Epithelial cell of prostate (primary cell): ENCODE results near the gene GBP7.
"Not testable (repeated sequence)": the region's sequence is repeated elsewhere in the genome, so short reads cannot be mapped to it uniquely, and the experiment has no call there.

Experiments
- DNase-seq: peaks from one replicate; pipeline ENCODE4 v3.0.0-alpha.2; 2011; ENCODE audit warnings: low read depth, low spot score
- H3K27ac ChIP-seq: fragments of 450-650 bp; 2 replicates; pipeline ENCODE4 v1.5.1; 2017; ENCODE audit warnings: mild to moderate bottlenecking

The GBP7 gene, protein sequence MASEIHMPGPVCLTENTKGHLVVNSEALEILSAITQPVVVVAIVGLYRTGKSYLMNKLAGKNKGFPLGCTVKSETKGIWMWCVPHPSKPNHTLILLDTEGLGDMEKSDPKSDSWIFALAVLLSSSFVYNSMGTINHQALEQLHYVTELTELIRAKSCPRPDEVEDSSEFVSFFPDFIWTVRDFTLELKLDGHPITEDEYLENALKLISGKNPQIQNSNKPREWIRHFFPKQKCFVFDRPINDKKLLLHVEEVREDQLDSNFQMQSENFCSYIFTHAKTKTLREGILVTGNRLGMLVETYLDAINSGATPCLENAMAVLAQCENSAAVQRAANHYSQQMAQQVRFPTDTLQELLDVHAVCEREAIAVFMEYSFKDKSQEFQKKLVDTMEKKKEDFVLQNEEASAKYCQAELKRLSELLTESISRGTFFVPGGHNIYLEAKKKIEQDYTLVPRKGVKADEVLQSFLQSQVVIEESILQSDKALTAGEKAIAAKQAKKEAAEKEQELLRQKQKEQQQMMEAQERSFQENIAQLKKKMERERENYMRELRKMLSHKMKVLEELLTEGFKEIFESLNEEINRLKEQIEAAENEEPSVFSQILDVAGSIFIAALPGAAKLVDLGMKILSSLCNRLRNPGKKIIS

DNA sequence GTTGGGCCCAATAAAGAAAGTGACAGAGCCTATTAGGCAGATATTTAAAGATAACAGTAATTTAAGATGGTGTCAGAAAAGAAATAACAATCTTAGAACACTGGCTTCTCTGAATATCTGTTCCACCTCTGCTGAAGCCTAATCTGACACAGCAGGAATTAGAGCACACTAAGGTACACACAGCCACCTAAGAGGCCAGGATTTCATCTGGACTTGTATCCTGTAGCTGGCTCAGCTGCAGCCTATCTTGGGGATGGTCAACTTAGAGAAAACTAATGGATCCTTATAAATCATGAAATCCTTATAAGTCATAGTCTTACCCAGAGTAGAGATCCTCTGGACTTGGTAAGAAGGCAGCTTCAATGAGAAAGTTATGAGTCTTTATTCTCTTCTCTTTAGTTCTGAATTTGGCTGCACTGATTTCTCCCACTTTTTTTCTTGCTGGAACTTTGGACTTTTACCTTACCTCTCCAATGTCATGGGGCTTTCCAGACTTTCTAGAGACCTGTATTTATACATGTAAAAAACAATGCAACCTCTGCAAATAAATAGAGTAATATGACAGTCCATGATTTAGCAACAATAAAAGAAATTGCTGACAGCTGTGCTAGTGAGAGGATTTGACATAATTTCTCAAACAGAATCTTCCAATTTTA, at the start of gene GBP7:
Gene GBP7, minus strand, starts transcription at position 403 of the 656 bp plus-strand sequence. CDS start 4,068 bp downstream, outside the sequence.
- no peak within 1 kb of the TSS for H3K27ac ChIP-seq

DNA sequence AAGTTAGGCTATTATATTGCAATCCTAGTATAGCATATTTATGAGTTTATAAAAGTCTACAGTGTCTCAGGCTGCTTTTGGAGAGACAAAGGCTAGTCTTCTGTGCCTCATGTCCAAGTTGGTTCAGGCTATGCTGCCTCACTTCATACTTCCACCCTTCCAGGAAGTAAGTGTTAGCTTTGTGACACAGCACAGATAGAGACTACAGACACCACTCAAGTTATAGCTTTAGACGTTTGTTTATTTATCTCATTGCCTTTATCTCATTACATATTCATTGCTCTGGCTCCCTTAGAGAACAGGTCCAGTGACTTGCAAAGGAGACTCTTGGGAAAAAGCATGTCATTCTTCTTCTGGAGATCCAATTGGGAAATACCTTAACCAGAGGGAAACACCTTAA, 45.5 kb upstream of the GBP7 start:
- DNase-seq: no peak
- no peak overlapping the region for H3K27ac ChIP-seq

More for the DNA sequence above, at the start of gene GBP7:
- no peak for DNase-seq

DNA sequence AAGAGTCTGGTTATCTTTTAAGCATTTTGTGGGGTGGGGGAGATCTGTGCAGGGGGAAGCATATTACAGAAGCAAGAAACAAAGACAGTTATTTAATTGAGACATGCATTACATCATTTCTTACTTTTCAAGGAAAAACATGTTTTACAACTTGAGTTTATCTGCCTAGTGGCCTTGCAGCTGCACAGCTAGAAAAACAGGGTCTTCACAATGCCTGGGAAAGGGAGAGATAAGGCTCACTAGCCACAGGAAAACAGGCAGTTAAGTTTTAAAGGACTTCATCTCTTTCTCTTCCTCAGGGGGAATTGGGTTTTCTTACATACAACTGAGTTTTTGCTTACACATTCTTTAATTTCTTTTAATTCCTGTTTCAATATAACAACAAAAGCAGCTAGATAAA, 44.0 kb upstream of the GBP7 start:
- H3K27ac ChIP-seq, DNase-seq: not testable (repeated sequence)

DNA sequence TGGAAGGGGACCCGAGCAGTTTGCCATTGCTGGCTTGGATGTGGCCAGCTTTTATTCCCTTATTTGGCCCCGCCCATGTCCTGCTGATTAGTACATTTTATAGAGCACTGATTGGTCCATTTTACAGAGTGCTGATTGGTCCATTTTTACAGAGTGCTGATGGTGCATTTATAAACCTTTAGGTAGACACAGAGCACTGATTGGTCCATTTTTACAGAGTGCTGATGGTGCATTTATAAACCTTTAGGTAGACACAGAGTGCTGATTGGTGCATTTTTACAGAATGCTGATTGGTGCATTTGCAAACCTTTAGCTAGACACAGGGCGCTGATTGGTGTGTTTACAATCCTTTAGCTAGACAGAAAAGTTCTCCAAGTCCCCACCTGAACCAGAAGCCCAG, 43.1 kb upstream of the GBP7 start:
- DNase-seq, H3K27ac ChIP-seq: not testable (repeated sequence)

DNA sequence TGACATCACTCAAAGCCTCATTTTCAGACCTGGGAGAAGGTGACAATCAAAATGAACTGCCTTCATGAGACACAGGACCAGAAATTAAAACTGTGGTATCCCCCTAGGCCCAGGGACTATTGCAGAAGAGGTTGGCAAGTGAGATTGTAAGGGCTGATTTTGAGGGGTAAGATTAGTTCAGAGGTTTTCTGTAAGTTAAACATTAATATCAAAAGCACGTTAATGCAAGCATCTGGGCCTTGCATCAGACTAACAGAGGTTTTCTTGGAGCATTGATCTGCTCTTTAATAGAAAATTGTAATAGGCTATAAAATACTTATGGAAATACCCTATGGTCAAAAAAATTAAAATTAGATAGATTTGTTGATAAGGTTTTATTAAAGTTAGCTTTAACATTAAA, 37.5 kb upstream of the GBP7 start:
- no peak overlapping the region for H3K27ac ChIP-seq
- DNase-seq: no peak

DNA sequence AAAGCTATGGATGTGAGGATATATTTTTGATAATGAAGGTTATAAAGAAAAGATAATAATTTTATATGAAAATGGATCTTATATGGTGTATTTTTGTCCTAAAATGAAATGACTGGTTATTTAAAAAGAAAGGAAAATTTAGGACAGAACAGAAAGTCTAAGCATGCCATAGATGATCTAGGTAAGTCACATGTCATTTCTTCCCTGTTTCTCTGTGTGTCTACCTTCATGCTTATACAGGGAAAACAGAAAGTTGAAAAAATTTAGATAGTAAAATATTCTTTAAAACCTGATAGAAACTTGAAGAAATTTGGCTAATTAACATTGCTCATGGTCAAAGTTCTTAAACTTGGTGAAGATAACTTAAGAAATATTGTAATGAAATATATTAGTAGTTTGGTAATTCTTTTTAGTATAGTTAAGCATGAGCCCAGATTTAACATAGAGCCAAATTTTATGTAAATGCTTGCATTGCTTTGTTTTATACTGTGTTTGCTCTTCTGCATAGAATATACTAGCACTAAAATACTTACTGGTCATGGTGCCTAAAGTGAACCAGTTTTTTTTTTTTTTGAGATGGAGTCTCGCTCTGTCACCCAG, 35.3 kb upstream of the GBP7 start:
- no peak for DNase-seq
- no peak overlapping the region for H3K27ac ChIP-seq

DNA sequence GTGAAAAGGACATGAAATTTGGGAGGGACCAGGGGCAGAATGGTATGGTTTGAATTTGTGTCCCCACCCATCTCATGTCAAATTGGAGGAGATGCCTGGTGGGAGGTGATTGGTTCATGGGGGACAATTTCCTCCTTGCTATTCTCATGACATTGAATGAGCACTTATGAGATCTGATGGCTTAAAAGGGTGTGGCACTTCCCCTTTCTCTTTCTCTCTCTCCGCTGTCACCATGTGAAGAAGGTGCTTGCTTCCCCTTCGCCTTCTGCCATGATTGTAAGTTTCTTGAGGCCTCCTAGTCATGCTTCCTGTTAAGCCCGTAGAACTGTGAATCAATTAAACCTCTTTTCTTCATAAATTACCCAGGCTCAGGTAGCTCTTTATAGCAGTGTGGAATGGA, 30.6 kb upstream of the GBP7 start:
- H3K27ac ChIP-seq: no peak overlapping the region
- no peak for DNase-seq

DNA sequence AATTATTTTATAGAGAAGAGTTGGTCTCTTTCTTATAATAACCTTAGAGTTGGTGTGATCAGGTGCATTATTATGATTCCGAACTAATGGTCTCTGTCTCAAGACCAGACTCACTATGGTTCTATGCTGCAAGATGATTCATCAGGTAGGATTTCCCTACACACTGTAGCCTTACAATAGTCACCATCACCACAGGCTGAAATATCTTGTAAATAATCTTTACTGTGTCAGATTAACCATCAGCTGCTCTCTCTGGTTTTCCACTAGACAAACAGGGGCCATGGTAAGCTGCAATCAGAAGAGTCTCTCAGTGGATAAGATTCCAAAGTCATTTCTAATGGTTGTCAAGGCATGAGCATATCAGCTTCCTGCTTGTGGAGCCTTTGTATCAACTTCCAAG, 27.4 kb upstream of the GBP7 start:
- no peak overlapping the region for H3K27ac ChIP-seq
- DNase-seq: no peak

DNA sequence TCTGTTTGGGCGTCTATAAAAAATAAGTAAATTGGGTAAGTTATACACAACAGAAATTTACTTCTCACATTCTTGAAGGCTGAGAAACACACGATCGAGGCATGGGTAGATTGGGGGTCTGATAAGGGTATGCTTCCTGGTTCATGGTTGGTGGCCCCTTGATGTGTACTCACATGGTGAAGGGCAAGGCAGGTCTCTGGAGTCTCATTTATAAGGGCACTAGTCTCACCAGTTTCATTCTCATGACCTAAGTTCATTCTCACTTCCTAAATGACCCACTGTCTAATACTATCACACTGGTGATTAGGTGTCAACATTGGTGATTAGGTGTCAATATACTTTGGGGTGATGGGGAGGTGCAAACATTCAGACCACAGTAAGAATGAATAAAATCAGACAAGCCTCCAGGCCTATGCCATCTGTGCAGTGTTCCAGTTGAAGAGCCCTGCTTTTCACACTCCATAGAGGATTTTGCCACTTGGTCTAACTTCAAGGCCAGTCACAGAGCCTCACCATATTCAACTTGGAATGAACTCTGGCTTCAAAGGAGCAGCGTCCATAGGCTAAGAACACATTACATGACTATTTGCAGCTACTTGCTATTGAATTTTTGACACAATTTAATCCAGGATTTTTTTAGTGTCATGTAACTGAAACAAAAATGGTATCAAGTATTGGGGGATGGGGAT, 25.4 kb upstream of the GBP7 start:
- DNase-seq: no peak
- H3K27ac ChIP-seq: no peak overlapping the region

DNA sequence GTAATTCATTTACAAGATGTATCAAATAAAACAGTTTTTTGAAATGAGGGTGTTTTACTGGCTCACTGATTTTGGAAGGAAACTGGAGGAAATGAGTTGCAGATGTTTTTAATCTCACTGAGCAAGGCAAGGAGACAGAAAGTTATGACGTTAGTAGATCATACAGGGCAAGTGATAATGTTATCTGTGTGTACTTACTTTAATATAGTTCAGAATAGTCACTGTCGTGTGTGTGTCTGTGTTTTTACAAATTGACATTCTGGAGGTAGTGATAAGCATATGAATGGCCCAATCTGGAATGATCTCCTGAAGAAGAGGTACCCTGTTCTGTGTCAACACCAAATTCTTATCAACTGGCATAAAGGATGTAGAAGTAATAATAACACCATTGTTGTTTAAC, 24.9 kb upstream of the GBP7 start:
- H3K27ac ChIP-seq: no peak overlapping the region
- no peak for DNase-seq

DNA sequence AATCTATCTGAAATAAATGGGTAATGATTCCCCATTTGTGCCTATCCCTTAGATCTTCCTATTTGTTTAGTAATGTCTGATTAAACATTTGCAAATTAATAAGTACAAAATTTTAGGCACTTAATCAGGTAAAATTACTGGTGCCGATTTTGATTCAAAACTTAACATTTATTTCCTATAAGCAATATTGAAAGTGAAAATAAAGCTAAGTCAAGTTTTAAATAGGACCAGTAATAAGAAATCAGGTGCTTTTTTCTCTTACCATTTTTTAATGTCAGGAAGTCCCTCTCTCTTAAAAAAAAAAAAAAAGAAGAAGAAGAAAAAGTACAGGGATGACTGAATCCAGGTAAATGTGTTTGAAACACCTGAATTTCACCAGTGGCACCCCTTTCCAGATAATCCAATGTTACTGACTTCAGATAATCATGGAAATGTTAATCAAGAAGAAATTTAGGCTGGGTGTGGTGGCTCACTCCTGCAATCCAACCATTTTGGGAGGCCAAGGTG, 23.8 kb upstream of the GBP7 start:
- H3K27ac ChIP-seq: no peak overlapping the region
- DNase-seq: no peak

DNA sequence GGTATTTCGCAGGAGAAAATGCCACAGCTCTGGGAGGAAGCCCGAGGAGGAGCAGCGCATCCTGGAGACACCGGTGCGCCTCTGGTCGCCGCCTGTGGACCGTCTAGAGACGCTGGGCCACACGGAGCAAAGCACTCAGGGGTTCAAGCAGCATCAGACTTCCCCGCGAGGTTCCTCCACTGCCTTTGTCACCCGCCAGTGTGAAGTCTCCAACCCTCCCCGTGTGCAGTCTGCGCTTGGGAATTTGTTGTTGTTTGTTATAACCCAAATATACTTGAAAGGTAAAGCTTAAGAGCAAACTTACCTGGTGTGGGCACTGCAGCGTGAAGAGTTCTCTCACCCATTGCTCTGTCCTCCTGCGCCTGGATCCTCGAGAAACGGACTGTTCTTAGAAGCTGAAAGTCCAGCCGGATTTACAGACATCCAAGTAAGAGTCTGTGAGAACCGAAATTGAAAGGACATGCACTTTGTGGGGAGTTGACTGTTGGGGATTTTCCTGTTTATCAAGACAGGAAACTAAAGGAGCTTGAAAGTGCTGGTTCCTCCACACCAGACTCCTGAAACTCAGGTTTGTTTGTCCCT, 22.8 kb upstream of the GBP7 start, which contains the start of gene GBP4:
Gene GBP4, minus strand, starts transcription at position 452 of the 582 bp plus-strand sequence. Its CDS starts 108 bp downstream, at position 344.
- H3K27ac ChIP-seq: no peak within 1 kb of the TSS
- no peak for DNase-seq

DNA sequence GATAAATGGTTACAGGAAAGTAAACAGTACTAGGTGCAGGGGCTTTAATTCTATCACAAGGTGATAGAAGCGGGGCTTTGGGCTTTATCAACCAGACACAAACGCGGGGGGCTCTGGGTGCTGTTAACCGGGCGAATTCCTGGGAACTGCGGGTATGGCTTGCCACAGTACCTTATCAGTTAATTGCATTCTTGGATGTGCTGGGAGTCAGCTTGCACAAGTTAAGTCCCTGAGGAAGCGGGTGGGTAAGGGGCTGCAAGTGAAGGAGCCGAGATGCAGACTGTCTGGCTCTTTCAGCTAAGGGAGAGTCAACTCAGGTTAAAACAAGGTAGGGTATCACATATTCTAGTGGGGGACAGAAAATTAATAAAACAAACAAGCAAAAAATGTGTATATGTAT, 22.3 kb upstream of the GBP7 start:
- no peak for DNase-seq
- no peak overlapping the region for H3K27ac ChIP-seq

DNA sequence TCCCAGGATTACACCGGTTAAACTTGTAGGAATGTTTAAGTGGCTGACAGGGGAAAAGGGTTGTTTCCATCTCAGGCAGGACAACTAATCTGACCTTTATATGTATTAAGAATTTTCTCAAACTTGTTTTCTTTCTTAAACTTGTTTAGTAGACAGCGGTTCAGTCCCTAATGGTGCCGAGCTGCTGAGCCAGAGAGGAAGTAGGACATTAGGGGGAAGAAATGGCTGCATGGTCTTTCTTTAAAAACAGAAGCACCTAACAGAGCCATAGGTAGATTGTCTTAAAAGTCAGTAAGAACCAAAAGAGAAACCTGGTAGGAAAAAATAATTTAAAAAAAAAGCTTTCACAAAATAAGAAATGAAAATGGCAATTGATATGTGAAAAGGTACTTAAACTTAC, 19.7 kb upstream of the GBP7 start:
- DNase-seq: no peak
- no peak overlapping the region for H3K27ac ChIP-seq

DNA sequence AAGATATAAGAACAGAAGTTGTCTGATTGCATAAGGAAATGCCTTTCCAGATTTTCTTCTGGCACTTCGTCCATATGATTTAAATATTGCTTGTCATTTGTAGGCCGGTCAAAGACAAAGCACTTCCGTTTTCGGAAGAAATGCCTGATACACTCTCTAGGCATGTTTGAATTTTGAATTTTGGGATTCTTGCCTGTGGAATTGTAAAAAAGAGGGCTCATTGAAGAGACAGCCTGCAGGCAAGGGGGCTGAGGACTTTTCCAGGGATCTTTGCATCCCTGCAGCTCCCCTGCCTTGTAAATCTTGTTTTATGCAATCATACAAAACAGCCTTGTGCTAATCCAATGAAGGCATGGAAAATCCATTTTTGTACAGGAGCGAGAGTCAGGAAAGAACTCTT, 15.5 kb upstream of the GBP7 start:
- DNase-seq: no peak
- no peak overlapping the region for H3K27ac ChIP-seq

DNA sequence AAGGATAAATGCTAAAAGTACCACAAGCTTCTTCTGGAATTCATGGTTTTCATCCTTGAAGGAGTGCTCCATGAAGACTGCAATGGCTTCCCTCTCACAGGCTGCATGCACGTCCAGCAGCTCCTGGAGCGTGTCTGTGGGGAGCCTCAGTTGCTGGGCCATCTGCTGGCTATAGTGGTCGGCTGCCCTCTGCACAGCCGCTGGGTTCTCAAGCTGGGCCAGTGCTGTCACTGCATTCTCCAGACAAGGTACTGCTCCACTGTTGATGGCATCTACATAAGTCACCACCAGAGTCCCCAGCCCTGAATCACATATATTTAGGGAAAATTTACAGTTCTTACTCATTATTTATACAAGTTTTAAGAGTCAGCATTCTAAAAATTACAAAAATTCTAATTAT, 14.2 kb upstream of the GBP7 start:
- no peak for DNase-seq
- no peak overlapping the region for H3K27ac ChIP-seq

DNA sequence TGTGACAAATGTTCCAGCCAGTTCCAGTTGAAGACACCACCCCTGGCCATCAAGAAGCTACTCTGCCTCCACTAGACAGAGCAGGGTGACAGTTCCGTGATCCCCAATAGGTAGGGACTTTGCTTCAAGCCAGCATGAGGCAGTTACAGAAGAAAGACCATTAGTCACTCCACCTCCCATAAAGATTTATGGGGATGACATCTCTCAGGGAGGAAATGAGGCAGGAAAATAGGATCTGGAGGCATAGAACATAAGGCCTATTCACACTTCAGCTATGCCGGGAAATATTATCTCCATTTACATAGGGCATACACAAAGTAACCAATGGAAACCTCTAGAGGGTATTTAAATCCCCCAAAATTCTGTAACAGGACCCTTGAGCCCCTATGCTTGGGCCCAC, 3.5 kb upstream of the GBP7 start:
- no peak overlapping the region for H3K27ac ChIP-seq
- DNase-seq: no peak

DNA sequence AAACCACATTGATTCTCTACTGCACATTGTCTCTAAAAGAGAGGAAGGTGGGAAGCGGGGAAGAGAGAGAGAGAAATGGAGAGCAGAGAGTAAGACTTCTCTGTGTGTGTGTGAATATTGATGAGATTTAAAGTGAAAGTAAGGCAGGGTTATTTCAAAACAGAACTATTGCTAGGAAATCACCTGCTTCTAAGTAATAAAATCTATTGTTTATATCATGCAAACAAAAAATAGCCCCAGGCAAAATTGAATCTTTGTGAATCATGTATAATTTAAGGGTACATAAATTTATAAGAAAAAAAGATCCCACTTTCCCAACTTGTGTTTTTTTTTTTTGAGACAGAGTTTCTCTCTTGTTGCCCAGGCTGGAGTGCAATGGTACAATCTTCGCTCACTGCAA, 1.2 kb upstream of the GBP7 start:
- H3K27ac ChIP-seq: no peak overlapping the region
- DNase-seq: no peak

DNA sequence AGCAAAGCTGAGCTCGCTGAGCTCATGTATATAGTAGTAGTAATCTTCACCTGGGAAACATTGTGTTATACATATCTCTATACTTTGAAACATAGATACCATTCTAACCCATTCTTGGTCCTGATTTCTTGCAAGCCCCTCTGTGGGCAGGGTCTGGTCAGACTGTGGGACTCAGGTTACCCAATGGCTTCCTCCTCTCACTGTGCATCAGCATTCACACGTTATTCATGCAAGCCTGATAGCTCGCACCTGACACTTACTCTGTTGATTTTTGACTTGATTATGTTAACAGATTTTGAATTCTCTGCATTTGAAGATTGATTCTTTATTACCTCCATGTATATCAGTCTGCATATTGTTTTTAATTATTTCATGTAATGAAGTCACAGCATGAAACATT, 1.3 kb downstream of the GBP7 start:
- DNase-seq: no peak
- H3K27ac ChIP-seq: no peak overlapping the region
